H1 (cell line): ENCODE measurements around the gene TMEM225B. TPM values are rescaled to one million over a fixed set of nuclear protein-coding genes. Genes with fewer than 3 reads are reported as not detected.

ENCODE experiments used
- BACH1 ChIP-seq: IDR thresholded peaks from 2 replicates; pipeline ENCODE4 v1.6.1; 2012; ENCODE audit warnings: low read length, improper control_type of control experiment
- CHD2 ChIP-seq: IDR thresholded peaks from 2 replicates; pipeline ENCODE4 v1.6.1; 2012; ENCODE audit warnings: low read length, improper control_type of control experiment
- EGR1 ChIP-seq: IDR thresholded peaks from 2 replicates; pipeline ENCODE4 v1.6.1; 2011; ENCODE audit warnings: low read depth, low read length, borderline replicate concordance
- HDAC2 ChIP-seq, 2 experiments: fragments of 300-600 bp in 1 of 2; sonication (generic) in 1 of 2; IDR thresholded peaks; 2 replicates each; pipeline ENCODE4 v1.6.1; 2011 to 2012; ENCODE audit warnings: low read depth in 2 of 2, low read length in 2 of 2, mild to moderate bottlenecking in 2 of 2, moderate library complexity in 2 of 2, borderline replicate concordance in 1 of 2, inconsistent platforms in 1 of 2
- HDAC6 ChIP-seq: IDR thresholded peaks from one replicate; pipeline ENCODE4 v1.7.1; 2012; ENCODE audit warnings: low read depth, mild to moderate bottlenecking, inconsistent platforms, low read length, moderate library complexity
- JUND ChIP-seq: IDR thresholded peaks from 2 replicates; pipeline ENCODE4 v1.6.1; 2011; ENCODE audit warnings: mild to moderate bottlenecking, improper control_type of control experiment, low read length
- KDM4A ChIP-seq: IDR thresholded peaks from one replicate; pipeline ENCODE4 v1.7.1; 2012; ENCODE audit warnings: low read depth, mild to moderate bottlenecking, moderate library complexity, low read length, inconsistent platforms; ENCODE audit not compliant: severe bottlenecking
- POLR2AphosphoS5 ChIP-seq: IDR thresholded peaks from 2 replicates; pipeline ENCODE4 v1.6.1; 2011; ENCODE audit warnings: low read depth, low read length
- RAD21 ChIP-seq, 2 experiments: IDR thresholded peaks in 1 of 2; conservative IDR thresholded peaks in 1 of 2; 2 replicates each; pipeline ENCODE4 v1.6.1; 2011; ENCODE audit warnings: low read depth in 2 of 2, low read length in 2 of 2, improper control_type of control experiment in 1 of 2, inconsistent platforms in 1 of 2, mild to moderate bottlenecking in 1 of 2, moderate library complexity in 1 of 2
- RFX5 ChIP-seq: IDR thresholded peaks from 2 replicates; pipeline ENCODE4 v1.6.1; 2011; ENCODE audit warnings: low read depth, low read length, improper control_type of control experiment, borderline replicate concordance
- TBP ChIP-seq: IDR thresholded peaks from 2 replicates; pipeline ENCODE4 v1.6.1; 2011; ENCODE audit warnings: low read depth, low read length, improper control_type of control experiment
- TEAD4 ChIP-seq: IDR thresholded peaks from 2 replicates; pipeline ENCODE4 v1.6.1; 2012; ENCODE audit warnings: low read depth, low read length, inconsistent platforms, mixed read lengths
- polyA plus RNA-seq, 7 experiments: library from polyadenylated mRNA; depleted of rRNA in 3 of 7; stranded (reverse) in 5 of 7; unstranded in 2 of 7; fragments of >200 nt in 5 of 7; fragments of 200-250 nt in 2 of 7; gene quantifications; 1 replicate in 5 of 7; 2 replicates in 1 of 7; 4 replicates in 1 of 7; pipeline versions ENCODE4 v1.2.1 to v1.2.3, GENCODE V29; 2011 to 2013; ENCODE audit warnings: missing spikeins in 2 of 7, mixed read lengths in 2 of 7
- total RNA-seq: library from RNA; stranded (reverse); fragmentation: NEBNext Ultra II Directional; extraction: Animal tissue kit (Norgen Biotek cat#: 25700); gene quantifications from 2 replicates; pipeline ENCODE4 v1.2.1, GENCODE V29; 2021

The TMEM225B gene
- total and polyA plus RNA-seq, 2 of the 8 experiments (the other 6 are each of a cell fraction or from before 2014, with no cell fraction given) = 0.68 TPM; not detected in 1

GRCh38 chr7:99558306-99559174 is 39.5 kb upstream of the TMEM225B start, which contains the start of gene ZNF655 (continued):
- TF ChIP-seq POLR2AphosphoS5 (peak; percentile 83; the same call in 1 of the 2 replicates), TBP (peak; percentile 63), JUND (peak; percentile 50), RAD21 (IDR thresholded peaks at IDR 0.05 in 1 of 2, conservative IDR thresholded peaks at IDR 0.05 in 1 of 2; ENCODE audit: low read depth in 2 of 2, low read length in 2 of 2) (peak in 1 of 2 experiments; percentile 7; a peak in 1 of 4 replicates), RFX5 (no peak), CHD2 (no peak), HDAC2 (IDR thresholded peaks at IDR 0.05; ENCODE audit: borderline replicate concordance in 1 of 2, low read depth in 2 of 2, low read length in 2 of 2) (0 out of 4 replicates have a peak, but pooled peaks have one; percentile 56 to 70), EGR1 (peak; percentile 57; the same call in 1 of the 2 replicates), HDAC6 (no peak), KDM4A (peak; percentile 69), TEAD4 (no peak), BACH1 (no peak)
